DND-41 (cell line): ENCODE results near the gene GNB5.

ENCODE experiments used
- ATAC-seq: fragments of 200-7000 bp; cut with Tn5 transposase; 3 replicates; pipeline ENCODE4 v1.9.1; 2021; ENCODE audit warnings: low read depth; ENCODE audit not compliant: insufficient read depth
- DNase-seq: peaks from one replicate; pipeline ENCODE4 v3.0.0-alpha.2; 2020
- H2AFZ ChIP-seq: 2 replicates; pipeline ENCODE4 v1.6.0; 2012; ENCODE audit warnings: low read depth, low read length
- H3K27ac ChIP-seq: 2 replicates; pipeline ENCODE4 v1.5.1; 2012; ENCODE audit warnings: low read length, inconsistent platforms
- H3K27me3 ChIP-seq: fragments of 200-600 bp; sonication (generic); 2 replicates; pipeline ENCODE4 v1.6.0; 2012; ENCODE audit warnings: low read length, mild to moderate bottlenecking, inconsistent platforms; ENCODE audit not compliant: insufficient read depth, poor library complexity
- H3K36me3 ChIP-seq: 2 replicates; pipeline ENCODE4 v1.5.1; 2012; ENCODE audit warnings: low read length, inconsistent platforms; ENCODE audit not compliant: insufficient read depth
- H3K4me1 ChIP-seq: 2 replicates; pipeline ENCODE4 v1.5.1; 2012; ENCODE audit warnings: mild to moderate bottlenecking, low read length; ENCODE audit not compliant: insufficient read depth
- H3K4me2 ChIP-seq: 2 replicates; pipeline ENCODE4 v1.6.0; 2012; ENCODE audit warnings: mild to moderate bottlenecking, moderate library complexity, low read length, inconsistent platforms; ENCODE audit not compliant: insufficient read depth
- H3K4me3 ChIP-seq, 2 experiments: fragments of 200-600 bp in 1 of 2; shearing (Covaris generic) in 1 of 2; 2 replicates each; pipeline ENCODE4 v1.5.1; 2012 to 2016; ENCODE audit warnings: inconsistent platforms in 2 of 2, low read length in 2 of 2, mild to moderate bottlenecking in 2 of 2, low read depth in 1 of 2, moderate library complexity in 1 of 2
- H3K79me2 ChIP-seq: 2 replicates; pipeline ENCODE4 v1.6.0; 2012; ENCODE audit warnings: low read length, inconsistent platforms; ENCODE audit not compliant: insufficient read depth
- H3K9ac ChIP-seq: 2 replicates; pipeline ENCODE4 v1.6.0; 2012; ENCODE audit warnings: low read depth, mild to moderate bottlenecking, inconsistent platforms, low read length, moderate library complexity
- H3K9me3 ChIP-seq: 2 replicates; pipeline ENCODE4 v1.5.1; 2012; ENCODE audit warnings: low read length, moderate library complexity, mild to moderate bottlenecking, inconsistent platforms; ENCODE audit not compliant: insufficient read depth, severe bottlenecking
- H4K20me1 ChIP-seq: 2 replicates; pipeline ENCODE4 v1.6.0; 2012; ENCODE audit warnings: low read length; ENCODE audit not compliant: insufficient read depth
- CTCF ChIP-seq: IDR thresholded peaks from 2 replicates; pipeline ENCODE4 v1.5.1; 2012; ENCODE audit warnings: borderline replicate concordance, low read length, moderate library complexity, mild to moderate bottlenecking; ENCODE audit not compliant: poor library complexity, severe bottlenecking; ENCODE audit errors: extremely low read depth
- EZH2 ChIP-seq: IDR thresholded peaks from 3 replicates; pipeline ENCODE4 v1.6.1; 2012; ENCODE audit warnings: borderline replicate concordance, low read depth, mild to moderate bottlenecking, moderate library complexity, low read length, inconsistent platforms; ENCODE audit not compliant: severe bottlenecking

GNB5 gene

GRCh38 chr15:52069559-52069958 lies 121.6 kb downstream of the GNB5 start:
- Histone ChIP-seq H3K36me3 (peaks cover 5% of the 10 kb centered on the region; the same call in 1 of the 2 replicates), H3K27ac (no peak overlapping the region), H2AFZ (no peak overlapping the region), H4K20me1 (no peaks in the 10 kb centered on the region), H3K4me3 (no peak overlapping the region), H3K4me2 (no peak overlapping the region), H3K9ac (no peak overlapping the region), H3K9me3 (no peaks in the 10 kb centered on the region), H3K79me2 (no peaks in the 10 kb centered on the region), H3K27me3 (no peaks in the 10 kb centered on the region), H3K4me1 (no peaks in the 10 kb centered on the region)
- TF ChIP-seq CTCF (no peak), EZH2 (no peak)
- no peak for ATAC-seq
- no peak for DNase-seq

- H4K20me1 ChIP-seq, result no peaks in the 10 kb centered on the region
- no peak for ATAC-seq
Measured at GRCh38 chr15:52068004-52068615, 123.1 kb downstream of the GNB5 start.

GRCh38 chr15:52067545-52067926 lies 123.7 kb downstream of the GNB5 start:
- Histone ChIP-seq H3K9ac (no peak overlapping the region), H3K4me2 (no peak overlapping the region), H4K20me1 (no peaks in the 10 kb centered on the region), H3K27me3 (no peaks in the 10 kb centered on the region), H3K9me3 (no peaks in the 10 kb centered on the region), H3K79me2 (no peaks in the 10 kb centered on the region), H3K27ac (no peak overlapping the region), H2AFZ (no peak overlapping the region), H3K36me3 (peaks cover 21% of the 10 kb centered on the region), H3K4me3 (no peak overlapping the region), H3K4me1 (no peaks in the 10 kb centered on the region)
- no peak for DNase-seq
- no peak for ATAC-seq
- TF ChIP-seq CTCF, result no peak
- TF ChIP-seq EZH2, result no peak

More at GRCh38 chr15:52068004-52068615, 123.1 kb downstream of the GNB5 start:
- H3K4me3 ChIP-seq, result no peak overlapping the region
- peaks cover 16% of the 10 kb centered on the region for H3K36me3 ChIP-seq
- H3K4me1 ChIP-seq, result no peaks in the 10 kb centered on the region
- no peak for DNase-seq
- H3K79me2 ChIP-seq, result no peaks in the 10 kb centered on the region
- H3K9me3 ChIP-seq, result no peaks in the 10 kb centered on the region
- no peaks in the 10 kb centered on the region for H3K27me3 ChIP-seq
- no peak overlapping the region for H3K27ac ChIP-seq
- no peak overlapping the region for H2AFZ ChIP-seq
- no peak overlapping the region for H3K4me2 ChIP-seq
- TF ChIP-seq EZH2, result no peak
- TF ChIP-seq CTCF, result no peak
- H3K9ac ChIP-seq, result no peak overlapping the region
